ENCODE results near the gene HBA2.
"Not testable (repeated sequence)": the region's sequence is repeated elsewhere in the genome, so short reads cannot be mapped to it uniquely, and the experiment has no call there.

Gene HBA2

DNA sequence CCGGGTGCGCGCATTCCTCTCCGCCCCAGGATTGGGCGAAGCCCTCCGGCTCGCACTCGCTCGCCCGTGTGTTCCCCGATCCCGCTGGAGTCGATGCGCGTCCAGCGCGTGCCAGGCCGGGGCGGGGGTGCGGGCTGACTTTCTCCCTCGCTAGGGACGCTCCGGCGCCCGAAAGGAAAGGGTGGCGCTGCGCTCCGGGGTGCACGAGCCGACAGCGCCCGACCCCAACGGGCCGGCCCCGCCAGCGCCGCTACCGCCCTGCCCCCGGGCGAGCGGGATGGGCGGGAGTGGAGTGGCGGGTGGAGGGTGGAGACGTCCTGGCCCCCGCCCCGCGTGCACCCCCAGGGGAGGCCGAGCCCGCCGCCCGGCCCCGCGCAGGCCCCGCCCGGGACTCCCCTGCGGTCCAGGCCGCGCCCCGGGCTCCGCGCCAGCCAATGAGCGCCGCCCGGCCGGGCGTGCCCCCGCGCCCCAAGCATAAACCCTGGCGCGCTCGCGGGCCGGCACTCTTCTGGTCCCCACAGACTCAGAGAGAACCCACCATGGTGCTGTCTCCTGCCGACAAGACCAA, at the start of gene HBA2:
TSS of gene HBA2 (plus strand) at position 503 of the 568 bp plus-strand sequence. CDS start at position 540, 37 bp downstream.
- not testable (repeated sequence) for DNase-seq

- DNase-seq, result not testable (repeated sequence)
Measured at GRCh38 chr16:123558-124350, 48.9 kb upstream of the HBA2 start.

DNA sequence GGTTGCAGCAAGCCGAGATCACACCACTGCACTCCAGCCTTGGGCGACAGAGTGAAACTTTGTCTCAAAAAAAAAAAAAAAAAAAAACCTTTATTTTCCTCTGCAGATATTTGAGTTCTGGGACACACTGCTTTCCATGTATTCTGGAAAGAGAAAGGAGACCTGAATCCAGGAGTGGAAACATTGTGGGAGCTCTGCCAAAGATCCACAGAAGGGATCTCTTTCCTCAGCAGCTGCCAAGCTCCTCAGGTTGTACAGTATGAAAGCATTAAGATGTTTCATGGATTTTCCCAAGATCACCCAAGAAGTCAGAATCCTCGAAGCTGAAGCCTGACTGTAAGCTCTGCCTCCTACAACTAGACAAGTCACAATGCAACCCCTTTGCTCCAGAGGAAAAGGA, 47.7 kb upstream of the HBA2 start:
- no peak for DNase-seq

GRCh38 chr16:129075-129474, 43.6 kb upstream of the HBA2 start:
- DNase-seq, result no peak

DNA sequence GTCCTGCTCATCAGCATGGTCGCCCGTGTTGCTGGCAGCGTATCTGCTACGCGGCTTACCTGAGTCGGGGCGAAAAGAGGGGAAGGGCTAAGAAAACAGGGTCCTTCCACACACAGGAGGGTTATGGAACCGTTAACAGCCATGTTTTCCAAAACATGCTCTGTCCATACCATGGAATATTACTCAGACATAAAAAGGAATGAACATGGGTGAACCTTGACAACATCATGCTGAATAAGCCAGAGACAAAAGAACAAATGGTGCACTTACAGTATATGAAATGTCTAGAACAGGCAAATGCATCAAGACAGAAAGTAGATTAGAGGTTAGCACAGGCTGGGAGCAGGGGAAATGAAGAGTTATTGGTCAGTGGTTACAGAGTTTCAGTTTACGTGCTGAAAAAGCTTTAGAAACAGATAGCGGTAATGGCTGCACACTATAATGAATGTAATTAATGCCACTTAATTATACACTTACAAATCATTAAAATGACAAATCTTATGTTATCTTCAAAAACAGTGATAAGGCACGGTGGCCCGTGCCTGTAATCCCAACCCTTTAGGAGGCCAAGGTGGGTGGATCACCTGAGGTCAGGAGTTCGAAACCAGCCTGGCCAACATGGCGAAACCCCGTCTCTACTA, 42.0 kb upstream of the HBA2 start:
- DNase-seq, result no peak

DNA sequence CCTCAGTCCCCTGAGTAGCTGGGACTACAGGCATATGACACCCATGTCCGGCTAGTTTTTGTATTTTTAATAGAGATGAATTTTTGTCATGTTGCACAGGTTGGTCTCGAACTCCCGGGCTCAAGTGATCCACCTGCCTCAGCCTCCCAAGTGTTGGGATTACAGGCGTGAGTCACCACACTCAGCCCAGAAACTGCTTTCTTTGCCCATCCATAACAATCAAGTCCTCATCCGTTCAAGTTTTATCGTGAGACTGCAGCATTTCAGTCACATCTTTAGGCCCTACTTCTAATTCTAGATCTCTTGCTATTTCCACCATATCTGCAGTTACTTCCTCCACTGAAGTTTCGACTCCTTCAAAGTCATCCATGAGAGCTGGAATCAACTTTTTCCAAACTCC, 40.6 kb upstream of the HBA2 start:
- DNase-seq, result no peak

DNA sequence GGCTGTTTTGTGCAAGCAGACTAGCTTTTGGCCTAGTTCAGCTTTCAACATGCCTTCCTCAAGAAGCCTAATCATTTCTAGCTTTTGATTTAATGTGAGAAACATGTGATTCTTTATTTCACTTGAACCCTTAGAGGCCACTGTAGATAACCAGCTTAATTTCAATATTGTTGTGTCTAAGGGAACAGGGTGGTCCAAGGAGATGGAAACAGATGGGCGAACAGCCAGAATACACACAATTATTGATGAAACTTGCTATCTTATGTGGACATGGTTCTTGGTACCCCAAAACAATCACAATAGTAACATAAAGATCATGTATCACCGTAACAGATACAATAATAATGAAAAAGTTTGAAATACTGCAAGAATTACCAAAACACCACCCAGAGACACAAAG, 39.0 kb upstream of the HBA2 start:
- no peak for DNase-seq

GRCh38 chr16:138049-138417, 34.6 kb upstream of the HBA2 start:
- DNase-seq, result no peak

GRCh38 chr16:140175-140857, 32.4 kb upstream of the HBA2 start:
- no peak for DNase-seq

GRCh38 chr16:142405-142967, 30.2 kb upstream of the HBA2 start:
- no peak for DNase-seq

DNA sequence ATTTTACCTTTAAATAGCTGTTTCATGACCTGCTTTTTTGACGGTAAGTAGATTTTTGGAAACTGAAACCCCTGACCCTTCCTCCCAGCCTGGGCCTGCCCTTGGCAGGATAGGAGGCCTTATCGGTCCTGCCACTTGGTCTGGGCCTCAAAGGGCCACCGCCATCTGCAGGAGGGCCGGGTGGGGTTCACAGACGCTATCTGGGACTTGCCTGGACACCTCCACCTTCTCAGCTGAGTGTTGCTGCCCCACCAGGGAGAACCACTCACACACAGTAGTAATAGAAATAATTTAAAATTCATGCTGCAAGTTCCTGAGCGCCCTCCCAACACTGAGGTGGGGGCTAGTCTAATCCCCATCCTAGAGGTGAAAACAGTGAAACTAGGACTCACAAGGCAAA, 29.6 kb upstream of the HBA2 start:
- no peak for DNase-seq

- DNase-seq, result no peak
Measured at GRCh38 chr16:143456-143855, 29.2 kb upstream of the HBA2 start.

- no peak for DNase-seq
Measured at GRCh38 chr16:144797-145252, 27.9 kb upstream of the HBA2 start.

- no peak for DNase-seq
Measured at GRCh38 chr16:146646-147045, 26.0 kb upstream of the HBA2 start.

DNA sequence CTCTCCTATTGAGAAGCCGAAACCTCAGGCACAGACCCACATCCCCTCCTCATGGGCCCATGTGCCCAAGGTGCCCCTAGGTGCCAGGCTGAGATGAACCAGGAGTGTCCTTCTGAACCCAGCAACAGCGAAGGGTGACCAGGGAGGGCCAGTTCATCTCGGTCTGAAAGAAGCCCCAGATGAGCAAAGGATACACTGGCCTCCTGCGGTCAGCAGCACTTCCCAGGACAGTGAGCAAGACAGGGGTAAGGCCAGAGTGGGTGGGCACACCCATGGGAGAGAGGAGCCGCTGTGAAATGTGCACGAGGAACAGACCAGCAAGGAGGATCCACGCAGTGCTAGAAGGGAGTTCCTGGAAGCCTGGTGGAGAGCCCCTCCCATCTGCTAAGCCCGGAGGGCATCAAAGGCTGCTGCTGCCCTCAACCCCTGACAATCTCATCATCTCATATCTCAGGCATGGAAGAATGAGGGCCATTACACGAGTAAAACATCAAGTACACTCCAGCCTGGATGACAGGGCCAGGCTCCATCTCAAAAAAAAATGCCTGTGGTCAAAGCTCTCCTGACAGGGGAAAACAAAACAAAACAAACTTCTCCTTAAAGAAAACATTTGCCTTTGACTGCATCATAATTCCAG, 23.5 kb upstream of the HBA2 start:
- DNase-seq, result no peak

- no peak for DNase-seq
Measured at GRCh38 chr16:152141-153128, 20.2 kb upstream of the HBA2 start, which contains the start of gene HBZ. HBZ (plus strand) TSS chr16:152644; CDS start chr16:152910, 266 bp downstream.

- not testable (repeated sequence) for DNase-seq
Measured at GRCh38 chr16:153129-153521, 19.6 kb upstream of the HBA2 start.

GRCh38 chr16:153550-154216, 19.0 kb upstream of the HBA2 start:
- DNase-seq, result not testable (repeated sequence)

GRCh38 chr16:154217-155030, 18.3 kb upstream of the HBA2 start:
- no peak for DNase-seq

- no peak for DNase-seq
Measured at GRCh38 chr16:155031-155398, 17.7 kb upstream of the HBA2 start.
